Activated CD8-positive, alpha-beta T cell treated with anti-CD3 and anti-CD28 coated beads for 36 hours (primary cell): Measurements from ENCODE around the gene SGK1. TPM values are rescaled to one million over a fixed set of nuclear protein-coding genes. Genes with fewer than 3 reads are reported as not detected.
A peak's percentile ranks its signal among the peaks of the same experiment; 100 is the strongest.
"Not testable (repeated sequence)": the region's sequence is repeated elsewhere in the genome, so short reads cannot be mapped to it uniquely, and the experiment has no call there.

Experiments used
- ATAC-seq: fragments of 200-7000 bp; cut with Tn5 transposase; one replicate; pipeline ENCODE4 v1.10.0; 2021; ENCODE audit warnings: mild to moderate bottlenecking, moderate library complexity
- CTCF ChIA-PET: fragments of 350-600 bp; sonication (Branson Sonifier 250); formaldehyde crosslinking; loops from one replicate; lab custom pipeline; 2021; ENCODE audit warnings: antibody characterized with exemption; lab: Charles Lee
- POLR2A ChIA-PET: fragments of 350-600 bp; sonication (Branson Sonifier 250); formaldehyde crosslinking; loops from one replicate; lab custom pipeline; 2021; ENCODE audit warnings: antibody characterized with exemption; lab: Charles Lee
- DNase-seq: peaks from one replicate; pipeline ENCODE4 v3.0.0-alpha.2; 2020
- H3K27ac Mint-ChIP-seq: one replicate; pipeline ENCODE4 v1.8.0; 2021; ENCODE audit warnings: mild to moderate bottlenecking, mixed read lengths
- H3K27me3 Mint-ChIP-seq: one replicate; pipeline ENCODE4 v1.8.0; 2021; ENCODE audit warnings: mixed read lengths
- H3K36me3 Mint-ChIP-seq: one replicate; pipeline ENCODE4 v1.8.0; 2021; ENCODE audit warnings: low read depth, mixed read lengths
- H3K4me1 Mint-ChIP-seq: one replicate; pipeline ENCODE4 v1.8.0; 2021; ENCODE audit warnings: low read depth, mixed read lengths
- H3K4me3 Mint-ChIP-seq: one replicate; pipeline ENCODE4 v1.8.0; 2021; ENCODE audit warnings: mild to moderate bottlenecking, moderate library complexity, mixed read lengths
- H3K9me3 Mint-ChIP-seq: one replicate; pipeline ENCODE4 v1.8.0; 2021; ENCODE audit warnings: mixed read lengths
- CTCF ChIP-seq: fragments of 200-600 bp; IDR thresholded peaks from one replicate; pipeline ENCODE4 v1.8.0; 2022; ENCODE audit warnings: antibody characterized with exemption, mild to moderate bottlenecking
- intact Hi-C: fragments of 100-400 bp; cut with micrococcal nuclease; formaldehyde crosslinking; loops from one replicate; pipeline ENCODE4 v1.10.0; 2022
- total RNA-seq, 2 experiments: library from RNA; stranded (reverse); gene quantifications; one replicate each; pipeline ENCODE4 v1.2.3, GENCODE V29; 2021

The SGK1 gene
- total RNA-seq, 2 experiments from 2014 or later: 46.4 to 53.4 TPM

- ChIA-PET CTCF (interaction anchor here (2.0 kb wide), 1 partner anchor 9 kb away, joined by 6 read pairs; no protein-coding TSS in a partner anchor), POLR2A (interaction anchor here (0.7 to 1.4 kb wide), 2 partner anchors 9 to 49 kb away, joined by 3 to 4 read pairs; no protein-coding TSS in a partner anchor)
- DNase-seq: no peak
- peaks cover 60% of the 10 kb centered on the region for H3K4me1 Mint-ChIP-seq
- H3K9me3 Mint-ChIP-seq: peaks cover 6% of the 10 kb centered on the region
- intact Hi-C loops: no loop called here
- no peak overlapping the region for H3K4me3 Mint-ChIP-seq
- no peaks in the 10 kb centered on the region for H3K27me3 Mint-ChIP-seq
- TF ChIP-seq CTCF: no peak
- peaks cover 7% of the 10 kb centered on the region for H3K36me3 Mint-ChIP-seq
- no peak for ATAC-seq
- peak overlapping the region; percentile 99 for H3K27ac Mint-ChIP-seq
Observed at GRCh38 chr6:134238960-134239795, 78.7 kb downstream of the SGK1 start.

GRCh38 chr6:134238006-134238405 is 79.9 kb downstream of the SGK1 start:
- no peak for TF ChIP-seq CTCF
- peak overlapping the region; percentile 50 for H3K27ac Mint-ChIP-seq
- intact Hi-C loops: no loop called here
- peaks cover 8% of the 10 kb centered on the region for H3K9me3 Mint-ChIP-seq
- no peak overlapping the region for H3K4me3 Mint-ChIP-seq
- H3K27me3 Mint-ChIP-seq: no peaks in the 10 kb centered on the region
- CTCF ChIA-PET: interaction anchor here (1.2 to 2.0 kb wide), 3 partner anchors 8 to 50 kb away, joined by 4 to 6 read pairs (median 5); no protein-coding TSS in a partner anchor
- DNase-seq: no peak
- no peak for ATAC-seq
- H3K36me3 Mint-ChIP-seq: peaks cover 9% of the 10 kb centered on the region
- peaks cover 62% of the 10 kb centered on the region for H3K4me1 Mint-ChIP-seq
- POLR2A ChIA-PET: interaction anchor here (0.6 kb wide), 1 partner anchor 228 kb away, joined by 3 read pairs; no protein-coding TSS in a partner anchor

- CTCF ChIA-PET: interaction anchor here (0.7 to 2.0 kb wide), 5 partner anchors 10 to 704 kb away, joined by 3 to 6 read pairs (median 3); no protein-coding TSS in a partner anchor
- POLR2A ChIA-PET: interaction anchor here (0.8 to 1.1 kb wide), 2 partner anchors 11 to 13 kb away, joined by 3 read pairs; no protein-coding TSS in a partner anchor
- H3K4me3 Mint-ChIP-seq: no peak overlapping the region
- peaks cover 6% of the 10 kb centered on the region for H3K36me3 Mint-ChIP-seq
- H3K27ac Mint-ChIP-seq: peak overlapping the region; percentile 92
- H3K9me3 Mint-ChIP-seq: peaks cover 5% of the 10 kb centered on the region
- ATAC-seq (peak; percentile 79), DNase-seq (peak; percentile 23)
- no peak for TF ChIP-seq CTCF
- intact Hi-C loops: loop anchor here (2.0 kb wide), 2 partner anchors 53 to 57 kb away; no protein-coding TSS in a partner anchor
- no peaks in the 10 kb centered on the region for H3K27me3 Mint-ChIP-seq
- peaks cover 56% of the 10 kb centered on the region for H3K4me1 Mint-ChIP-seq
Observed at GRCh38 chr6:134235937-134236751, 81.8 kb downstream of the SGK1 start.

GRCh38 chr6:134235334-134235733 is 82.6 kb downstream of the SGK1 start:
- H3K9me3 Mint-ChIP-seq, H3K27me3 Mint-ChIP-seq, intact Hi-C loops, CTCF ChIA-PET, H3K4me3 Mint-ChIP-seq, ATAC-seq, H3K36me3 Mint-ChIP-seq, DNase-seq: not testable (repeated sequence)
- POLR2A ChIA-PET: interaction anchor here (0.7 kb wide), 1 partner anchor 12 kb away, joined by 3 read pairs; no protein-coding TSS in a partner anchor
- Mint-ChIP-seq H3K4me1 (peaks cover 50% of the 10 kb centered on the region), H3K27ac (peak overlapping the region; percentile 92)
